A673 (cell line): ENCODE results near the gene MIDN. TPM values are rescaled to one million over a fixed set of nuclear protein-coding genes. Genes with fewer than 3 reads are reported as not detected.

Experiments used
- BruUV-seq: library from RNA; stranded (reverse); fragments of 400-500 nt; replicated peaks from 2 replicates; lab custom pipeline; 2021; lab: Mats Ljungman, UMichigan
- CTCF ChIA-PET: fragments of 300-600 bp; sonication (Branson Sonifier 250); formaldehyde crosslinking; loops from one replicate; lab custom pipeline; 2022; ENCODE audit warnings: antibody characterized with exemption; lab: Charles Lee
- POLR2A ChIA-PET: fragments of 300-600 bp; sonication (Branson Sonifier 250); formaldehyde crosslinking; loops from one replicate; lab custom pipeline; 2022; ENCODE audit warnings: antibody characterized with exemption; ENCODE audit not compliant: low non-redundant PET; lab: Charles Lee
- DNase-seq: peaks from one replicate; pipeline ENCODE4 v3.0.0-alpha.2; 2015; ENCODE audit warnings: low spot score
- H3K27ac ChIP-seq: fragments of 200-600 bp; sonication (generic); 2 replicates; pipeline ENCODE4 v1.5.1; 2016; ENCODE audit warnings: mixed run types, low read depth, mild to moderate bottlenecking, mixed read lengths, antibody characterized with exemption, low read length; ENCODE audit not compliant: poor library complexity, severe bottlenecking
- H3K27me3 ChIP-seq: fragments of 200-600 bp; sonication (generic); replicated peaks from 2 replicates; pipeline ENCODE4 v1.6.1; 2017; ENCODE audit warnings: mixed run types, low read depth, mild to moderate bottlenecking, mixed read lengths, antibody characterized with exemption, low read length; ENCODE audit not compliant: insufficient read depth, poor library complexity
- H3K36me3 ChIP-seq: fragments of 200-600 bp; sonication (generic); 2 replicates; pipeline ENCODE4 v1.6.1; 2016; ENCODE audit warnings: mixed run types, mild to moderate bottlenecking, mixed read lengths, antibody characterized with exemption, low read length; ENCODE audit not compliant: insufficient read depth, poor library complexity, severe bottlenecking
- H3K4me1 ChIP-seq: fragments of 200-600 bp; sonication (generic); 2 replicates; pipeline ENCODE4 v1.6.1; 2017; ENCODE audit warnings: mixed run types, mild to moderate bottlenecking, mixed read lengths, antibody characterized with exemption, low read length; ENCODE audit not compliant: insufficient read depth, poor library complexity, severe bottlenecking
- H3K4me3 ChIP-seq: fragments of 200-600 bp; sonication (generic); 2 replicates; pipeline ENCODE4 v1.5.1; 2016; ENCODE audit warnings: low read depth, mixed run types, mild to moderate bottlenecking, mixed read lengths, low read length; ENCODE audit not compliant: poor library complexity, severe bottlenecking
- H3K9me3 ChIP-seq: fragments of 200-600 bp; sonication (generic); 2 replicates; pipeline ENCODE4 v1.6.1; 2016; ENCODE audit warnings: mixed run types, low read depth, mild to moderate bottlenecking, mixed read lengths, antibody characterized with exemption, low read length; ENCODE audit not compliant: poor library complexity, severe bottlenecking
- CTCF ChIP-seq: fragments of 300-800, 200-600 bp; sonication (generic); conservative IDR thresholded peaks from 2 replicates; pipeline ENCODE4 v1.5.1; 2017; ENCODE audit warnings: low read depth, mild to moderate bottlenecking, antibody characterized with exemption, low read length, moderate library complexity, mixed read lengths
- EZH2 ChIP-seq: fragments of 200-600 bp; sonication (generic); IDR thresholded peaks from 2 replicates; pipeline ENCODE4 v1.6.1; 2017; ENCODE audit warnings: borderline replicate concordance, low read depth, mild to moderate bottlenecking, mixed read lengths, antibody characterized with exemption, low read length; ENCODE audit not compliant: poor library complexity, severe bottlenecking
- intact Hi-C: fragments of 100-400 bp; cut with micrococcal nuclease; formaldehyde crosslinking; loops from one replicate; pipeline ENCODE4 v1.10.0; 2022; ENCODE audit not compliant: unreplicated experiment
- total RNA-seq: library from RNA; stranded (reverse); gene quantifications from 2 replicates; pipeline ENCODE4 v1.2.3, GENCODE V29; 2021

Gene MIDN
- total RNA-seq, 1 experiment from 2014 or later = 169 TPM

GRCh38 chr19:1269478-1270212 is 21.3 kb downstream of the MIDN start:
- H3K4me1 ChIP-seq = peaks cover 86% of the 10 kb centered on the region
- no TSS peak for BruUV-seq
- ChIA-PET POLR2A (interaction anchor here (0.5 to 1.4 kb wide), 15 partner anchors 11 to 398 kb away, joined by 3 to 36 read pairs (median 5); no protein-coding TSS in a partner anchor), CTCF (interaction anchor here (1.3 to 2.1 kb wide), 2 partner anchors 17 to 25 kb away, joined by 8 to 13 read pairs; no protein-coding TSS in a partner anchor)
- H3K36me3 ChIP-seq = peaks cover 46% of the 10 kb centered on the region
- no peak for TF ChIP-seq CTCF
- H3K27ac ChIP-seq = peak overlapping the region; percentile 94
- H3K27me3 ChIP-seq = no peaks in the 10 kb centered on the region
- intact Hi-C loops = loop anchor here (5.0 to 10.0 kb wide), 3 partner anchors 175 to 588 kb away; partner anchors contain the start of gene MBD3
- no peaks in the 10 kb centered on the region for H3K9me3 ChIP-seq
- peak overlapping the region; percentile 58 for H3K4me3 ChIP-seq
- DNase-seq = peak; percentile 93

- intact Hi-C loops = loop anchor here (10.0 kb wide), 2 partner anchors 174 to 324 kb away; partner anchors contain the start of gene MBD3
- TF ChIP-seq EZH2 (no peak), CTCF (no peak)
- DNase-seq = no peak
- H3K4me1 ChIP-seq = peaks cover 84% of the 10 kb centered on the region
- H3K9me3 ChIP-seq = no peaks in the 10 kb centered on the region
- BruUV-seq = TSS peak; percentile 48
- POLR2A ChIA-PET = no interaction called here
- H3K36me3 ChIP-seq = peaks cover 48% of the 10 kb centered on the region
- CTCF ChIA-PET = no interaction called here
- no peaks in the 10 kb centered on the region for H3K27me3 ChIP-seq
- H3K4me3 ChIP-seq = peak overlapping the region; percentile 58
- peak overlapping the region; percentile 99 for H3K27ac ChIP-seq
Observed at GRCh38 chr19:1270213-1270853, 21.9 kb downstream of the MIDN start.

- TF ChIP-seq EZH2 = no peak
- no peaks in the 10 kb centered on the region for H3K9me3 ChIP-seq
- CTCF ChIA-PET = no interaction called here
- no TSS peak for BruUV-seq
- peak overlapping the region; percentile 99 for H3K27ac ChIP-seq
- no peaks in the 10 kb centered on the region for H3K27me3 ChIP-seq
- intact Hi-C loops = loop anchor here (10.0 kb wide), 2 partner anchors 174 to 324 kb away; partner anchors contain the start of gene MBD3
- no peak for DNase-seq
- peaks cover 48% of the 10 kb centered on the region for H3K36me3 ChIP-seq
- POLR2A ChIA-PET = no interaction called here
- H3K4me3 ChIP-seq = peak overlapping the region; percentile 58
- H3K4me1 ChIP-seq = peaks cover 79% of the 10 kb centered on the region
Observed at GRCh38 chr19:1270854-1271527, 22.6 kb downstream of the MIDN start.
